PC-3 (cell line): ENCODE results near the gene FAM171A2. TPM values are rescaled to one million over a fixed set of nuclear protein-coding genes. Genes with fewer than 3 reads are reported as not detected.
A peak's percentile ranks its signal among the peaks of the same experiment; 100 is the strongest.

Source experiments
- ATAC-seq: fragments of 200-7000 bp; cut with Tn5 transposase; 2 replicates; pipeline ENCODE4 v1.9.1; 2020; ENCODE audit warnings: mild to moderate bottlenecking, moderate library complexity
- BruUV-seq: library from RNA; stranded (reverse); fragments of 400-500 nt; replicated peaks from 2 replicates; lab custom pipeline; 2021; lab: Mats Ljungman, UMichigan
- CTCF ChIA-PET: fragments of 300-600 bp; sonication (Branson Sonifier 250); formaldehyde crosslinking; loops from one replicate; lab custom pipeline; 2022; ENCODE audit warnings: antibody characterized with exemption; lab: Charles Lee
- POLR2A ChIA-PET: fragments of 300-600 bp; sonication (Branson Sonifier 250); formaldehyde crosslinking; loops from one replicate; lab custom pipeline; 2022; ENCODE audit warnings: antibody characterized with exemption; ENCODE audit not compliant: unreplicated experiment; lab: Charles Lee
- DNase-seq: peaks from one replicate; pipeline ENCODE4 v3.0.0-alpha.2; 2015
- H2AFZ ChIP-seq: fragments of 300-600 bp; sonication (generic); 2 replicates; pipeline ENCODE4 v1.6.0; 2016; ENCODE audit warnings: antibody characterized with exemption, low read length
- H3F3A ChIP-seq: fragments of 300-600 bp; sonication (generic); one replicate; pipeline ENCODE4 v1.6.0; 2017; ENCODE audit warnings: antibody characterized with exemption, low read length, control low read depth, mild to moderate bottlenecking; ENCODE audit not compliant: unreplicated experiment
- H3K27ac ChIP-seq: fragments of 300-600 bp; sonication (generic); 2 replicates; pipeline ENCODE4 v1.5.1; 2016; ENCODE audit warnings: mild to moderate bottlenecking, low read length
- H3K27me3 ChIP-seq: fragments of 300-600 bp; sonication (generic); 2 replicates; pipeline ENCODE4 v1.6.1; 2016; ENCODE audit warnings: low read length, mixed read lengths
- H3K36me3 ChIP-seq: fragments of 300-600 bp; sonication (generic); 2 replicates; pipeline ENCODE4 v1.6.1; 2016; ENCODE audit warnings: low read depth, mixed run types, low read length, mixed read lengths
- H3K4me1 ChIP-seq: fragments of 300-600 bp; sonication (generic); 2 replicates; pipeline ENCODE4 v1.5.1; 2016; ENCODE audit warnings: low read length; ENCODE audit not compliant: insufficient read depth
- H3K4me2 ChIP-seq: fragments of 300-600 bp; sonication (generic); 2 replicates; pipeline ENCODE4 v1.6.0; 2016; ENCODE audit warnings: low read length
- H3K4me3 ChIP-seq: fragments of 300-600 bp; sonication (generic); 2 replicates; pipeline ENCODE4 v1.5.1; 2016; ENCODE audit warnings: mild to moderate bottlenecking, low read length, mixed read lengths
- H3K79me2 ChIP-seq: fragments of 300-600 bp; sonication (generic); 2 replicates; pipeline ENCODE4 v1.6.1; 2017; ENCODE audit warnings: low read length, mixed read lengths
- H3K9ac ChIP-seq: fragments of 300-600 bp; sonication (generic); 2 replicates; pipeline ENCODE4 v1.6.0; 2016; ENCODE audit warnings: mild to moderate bottlenecking, low read length
- H3K9me2 ChIP-seq: fragments of 300-600 bp; sonication (generic); replicated peaks from 2 replicates; pipeline ENCODE4 v1.6.1; 2016; ENCODE audit warnings: mixed run types, low read length, mixed read lengths
- H3K9me3 ChIP-seq: fragments of 300-600 bp; sonication (generic); 2 replicates; pipeline ENCODE4 v1.6.1; 2016; ENCODE audit warnings: low read length, mixed read lengths
- H4K20me1 ChIP-seq: fragments of 300-600 bp; sonication (generic); 2 replicates; pipeline ENCODE4 v1.6.1; 2016; ENCODE audit warnings: low read length, mixed read lengths
- CTCF ChIP-seq: fragments of 300-600 bp; sonication (generic); conservative IDR thresholded peaks from 2 replicates; pipeline ENCODE4 v1.5.1; 2017; ENCODE audit warnings: antibody characterized with exemption, low read depth, mild to moderate bottlenecking, low read length
- EZH2 ChIP-seq: fragments of 300-600 bp; sonication (generic); IDR thresholded peaks from one replicate; pipeline ENCODE4 v1.6.1; 2017; ENCODE audit warnings: antibody characterized with exemption, mild to moderate bottlenecking, low read length; ENCODE audit not compliant: unreplicated experiment
- EZH2phosphoT487 ChIP-seq: fragments of 300-600 bp; sonication (generic); IDR thresholded peaks from 2 replicates; pipeline ENCODE4 v1.6.1; 2018; ENCODE audit warnings: mild to moderate bottlenecking, antibody characterized with exemption, low read length, borderline replicate concordance
- intact Hi-C: fragments of 100-400 bp; cut with micrococcal nuclease; formaldehyde crosslinking; loops from 2 replicates; pipeline ENCODE4 v1.9.0; 2023
- total RNA-seq: library from RNA; depleted of rRNA; stranded (reverse); fragments of >200 nt; gene quantifications from 2 replicates; pipeline ENCODE4 v1.2.3, GENCODE V29; 2014

FAM171A2 gene
- total RNA-seq, 1 experiment from 2014 or later = 16.3 TPM

DNA sequence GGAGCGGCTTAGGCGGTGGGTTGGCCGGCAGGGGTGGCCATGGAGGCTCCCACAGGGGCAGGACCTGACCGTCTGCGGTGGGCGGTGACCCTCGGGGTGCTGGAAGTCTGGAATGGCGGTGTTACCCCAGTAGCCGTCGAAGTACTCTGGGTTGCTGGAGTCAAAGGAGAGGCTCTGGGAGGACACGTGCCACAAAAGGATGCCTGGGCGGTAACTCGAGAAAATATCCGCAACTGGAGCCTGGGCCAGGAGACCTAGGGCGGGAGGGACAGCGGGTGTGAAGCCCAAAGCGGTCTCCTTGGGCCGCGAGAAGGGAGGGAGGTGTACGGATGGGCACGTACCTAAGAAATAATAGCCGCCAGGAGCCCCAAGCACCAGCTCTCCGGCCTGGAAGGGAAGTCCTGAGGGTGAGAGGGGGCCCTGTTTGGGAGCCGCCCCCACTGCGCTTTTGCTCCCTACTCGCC is 21.2 kb upstream of the FAM171A2 start:
- H3F3A ChIP-seq = no peaks in the 10 kb centered on the region
- H2AFZ ChIP-seq = peak overlapping the region; percentile 100
- ChIA-PET POLR2A (interaction anchor here (0.6 kb wide), 1 partner anchor 21 kb away, joined by 12 read pairs; no protein-coding TSS in a partner anchor), CTCF (interaction anchor here (1.0 to 1.5 kb wide), 2 partner anchors 22 to 138 kb away, joined by 5 to 6 read pairs; partner anchors contain the start of gene FAM171A2)
- H3K9ac ChIP-seq = peak overlapping the region; percentile 62
- BruUV-seq = TSS peak; percentile 31
- DNase-seq = no peak
- no peaks in the 10 kb centered on the region for H3K27me3 ChIP-seq
- no peak for ATAC-seq
- peak overlapping the region; percentile 100 for H3K4me2 ChIP-seq
- no peaks in the 10 kb centered on the region for H3K9me3 ChIP-seq
- peaks cover 10% of the 10 kb centered on the region for H3K4me1 ChIP-seq
- no peaks in the 10 kb centered on the region for H4K20me1 ChIP-seq
- H3K36me3 ChIP-seq = no peaks in the 10 kb centered on the region
- H3K27ac ChIP-seq = no peak overlapping the region
- peak overlapping the region; percentile 82 for H3K4me3 ChIP-seq
- H3K79me2 ChIP-seq = no peaks in the 10 kb centered on the region
- no peaks in the 10 kb centered on the region for H3K9me2 ChIP-seq
- TF ChIP-seq EZH2 (no peak), CTCF (no peak), EZH2phosphoT487 (no peak)
- intact Hi-C loops = no loop called here

DNA sequence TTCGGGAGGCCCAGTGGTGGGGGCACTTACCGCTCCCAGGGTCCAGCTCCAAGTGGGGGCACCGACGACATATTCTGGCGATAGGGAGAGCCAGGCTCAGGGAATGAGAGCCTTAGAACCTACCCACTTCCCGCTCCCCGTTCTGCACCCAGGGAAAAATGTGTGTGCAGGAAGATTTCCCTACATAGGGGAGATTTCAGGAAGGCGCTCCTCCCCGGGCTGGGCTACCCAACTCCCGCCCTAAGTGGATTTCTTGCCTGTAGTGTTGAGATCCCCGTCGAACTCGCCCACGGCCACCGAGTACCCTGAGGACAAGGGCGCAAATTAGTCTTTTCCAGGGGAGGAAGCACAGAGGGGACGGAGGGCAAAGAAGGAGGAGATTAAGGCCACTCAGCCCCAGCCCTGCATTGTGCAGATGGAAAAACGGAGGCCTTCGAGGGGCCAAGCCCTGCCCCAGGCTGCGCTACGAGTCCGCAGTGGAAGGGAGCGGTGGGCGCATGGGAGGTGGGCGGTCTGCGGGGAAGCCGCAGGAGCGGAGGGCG is 20.7 kb upstream of the FAM171A2 start:
- H3K27me3 ChIP-seq = no peaks in the 10 kb centered on the region
- ChIA-PET POLR2A (interaction anchor here (0.6 kb wide), 1 partner anchor 22 kb away, joined by 12 read pairs; no protein-coding TSS in a partner anchor), CTCF (no interaction called here)
- no peaks in the 10 kb centered on the region for H3K9me2 ChIP-seq
- H3K36me3 ChIP-seq = no peaks in the 10 kb centered on the region
- no peaks in the 10 kb centered on the region for H3K79me2 ChIP-seq
- BruUV-seq = no TSS peak
- no peak overlapping the region for H3K9ac ChIP-seq
- no peak for DNase-seq
- no peak overlapping the region for H2AFZ ChIP-seq
- no peak for ATAC-seq
- H3K27ac ChIP-seq = no peak overlapping the region
- H3K9me3 ChIP-seq = no peaks in the 10 kb centered on the region
- H3F3A ChIP-seq = no peaks in the 10 kb centered on the region
- peaks cover 10% of the 10 kb centered on the region for H3K4me1 ChIP-seq
- H3K4me3 ChIP-seq = no peak overlapping the region
- TF ChIP-seq EZH2 = no peak
- TF ChIP-seq EZH2phosphoT487 = no peak
- no peak for TF ChIP-seq CTCF
- H3K4me2 ChIP-seq = peak overlapping the region; percentile 100; the same call in 1 of the 2 replicates
- H4K20me1 ChIP-seq = no peaks in the 10 kb centered on the region
- intact Hi-C loops = no loop called here

- no peaks in the 10 kb centered on the region for H3F3A ChIP-seq
- no peaks in the 10 kb centered on the region for H3K36me3 ChIP-seq
- intact Hi-C loops = no loop called here
- no peak overlapping the region for H2AFZ ChIP-seq
- ATAC-seq = no peak
- ChIA-PET CTCF (no interaction called here), POLR2A (no interaction called here)
- no peak overlapping the region for H3K27ac ChIP-seq
- DNase-seq = no peak
- no peak for TF ChIP-seq CTCF
- H3K4me3 ChIP-seq = no peak overlapping the region
- H3K79me2 ChIP-seq = no peaks in the 10 kb centered on the region
- no peak overlapping the region for H3K4me2 ChIP-seq
- H3K27me3 ChIP-seq = no peaks in the 10 kb centered on the region
- no TSS peak for BruUV-seq
- no peaks in the 10 kb centered on the region for H4K20me1 ChIP-seq
- H3K9me3 ChIP-seq = no peaks in the 10 kb centered on the region
- H3K4me1 ChIP-seq = peaks cover 10% of the 10 kb centered on the region
- H3K9ac ChIP-seq = no peak overlapping the region
- no peaks in the 10 kb centered on the region for H3K9me2 ChIP-seq
Observed at GRCh38 chr17:44383861-44384260, 20.2 kb upstream of the FAM171A2 start.
